Measurements from ENCODE around the gene PTPRD. TPM values are rescaled to one million over a fixed set of nuclear protein-coding genes. Genes with fewer than 3 reads are reported as not detected.

PTPRD gene
- total and polyA plus RNA-seq, 2 experiments from 2014 or later, result 11.5 to 58.0 TPM

DNA sequence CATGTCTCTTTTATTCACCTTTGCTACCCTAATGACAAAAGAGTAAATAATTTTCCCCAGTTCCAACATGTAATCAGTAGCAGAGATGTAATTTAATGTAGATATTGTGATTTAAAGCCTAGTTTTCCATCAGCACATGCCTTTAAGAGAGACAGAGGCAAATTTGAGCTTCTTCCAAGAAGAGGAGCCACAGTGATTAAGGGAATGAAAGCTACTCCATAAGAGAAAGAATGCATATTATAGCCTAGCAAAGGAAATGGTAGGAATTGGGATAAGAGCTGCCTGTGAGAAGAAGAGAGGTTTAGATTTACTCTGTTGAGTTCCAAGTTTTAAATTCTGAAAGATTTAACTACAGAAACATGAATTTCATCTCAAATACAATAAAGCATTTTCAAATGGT is 2222.2 kb downstream of the PTPRD start:
- no peak overlapping the region for H3K4me3 Mint-ChIP-seq
- H3K9me3 Mint-ChIP-seq, result no peaks in the 10 kb centered on the region
- peaks cover 17% of the 10 kb centered on the region for H3K4me1 Mint-ChIP-seq
- H3K27me3 ChIP-seq (ENCODE audit: insufficient read depth), result no peaks in the 10 kb centered on the region
- no peaks in the 10 kb centered on the region for H3K9me2 ChIP-seq (ENCODE audit: insufficient read depth)
- no peaks in the 10 kb centered on the region for H3K27me3 Mint-ChIP-seq (ENCODE audit: insufficient read depth, low read depth, poor library complexity)
- no peaks in the 10 kb centered on the region for H3F3A ChIP-seq (replicated peaks; ENCODE audit: low read depth)
- ATAC-seq (no peak), DNase-seq (ENCODE audit: low spot score) (no peak)
- no peaks in the 10 kb centered on the region for H3K36me3 ChIP-seq (ENCODE audit: insufficient read depth)
- no peaks in the 10 kb centered on the region for H3K36me3 Mint-ChIP-seq (ENCODE audit: low read depth)
- no peak overlapping the region for H2AFZ ChIP-seq
- H3K4me3 ChIP-seq, result no peak overlapping the region
- H3K27ac Mint-ChIP-seq, result no peak overlapping the region
- no peaks in the 10 kb centered on the region for H4K20me1 ChIP-seq (replicated peaks; ENCODE audit: insufficient read depth)
- no peak for TF ChIP-seq ZNF114 (CRISPR knock-in tag; IDR thresholded peaks at IDR 0.05)
- TF ChIP-seq ZNF331 (CRISPR knock-in tag; IDR thresholded peaks at IDR 0.05; ENCODE audit: low read depth), result no peak
- TF ChIP-seq EZH2phosphoT487 (IDR thresholded peaks at IDR 0.05; ENCODE audit: unreplicated experiment), result no peak
- TF ChIP-seq JUNB (IDR thresholded peaks at IDR 0.05; ENCODE audit: unreplicated experiment), result no peak
- TF ChIP-seq CTCF (conservative IDR thresholded peaks at IDR 0.05; ENCODE audit: low read depth in 2 of 2), result no peak
- TF ChIP-seq POLR2AphosphoS5 (IDR thresholded peaks at IDR 0.05; ENCODE audit: low read depth), result no peak
- TF ChIP-seq, protein P1, sequence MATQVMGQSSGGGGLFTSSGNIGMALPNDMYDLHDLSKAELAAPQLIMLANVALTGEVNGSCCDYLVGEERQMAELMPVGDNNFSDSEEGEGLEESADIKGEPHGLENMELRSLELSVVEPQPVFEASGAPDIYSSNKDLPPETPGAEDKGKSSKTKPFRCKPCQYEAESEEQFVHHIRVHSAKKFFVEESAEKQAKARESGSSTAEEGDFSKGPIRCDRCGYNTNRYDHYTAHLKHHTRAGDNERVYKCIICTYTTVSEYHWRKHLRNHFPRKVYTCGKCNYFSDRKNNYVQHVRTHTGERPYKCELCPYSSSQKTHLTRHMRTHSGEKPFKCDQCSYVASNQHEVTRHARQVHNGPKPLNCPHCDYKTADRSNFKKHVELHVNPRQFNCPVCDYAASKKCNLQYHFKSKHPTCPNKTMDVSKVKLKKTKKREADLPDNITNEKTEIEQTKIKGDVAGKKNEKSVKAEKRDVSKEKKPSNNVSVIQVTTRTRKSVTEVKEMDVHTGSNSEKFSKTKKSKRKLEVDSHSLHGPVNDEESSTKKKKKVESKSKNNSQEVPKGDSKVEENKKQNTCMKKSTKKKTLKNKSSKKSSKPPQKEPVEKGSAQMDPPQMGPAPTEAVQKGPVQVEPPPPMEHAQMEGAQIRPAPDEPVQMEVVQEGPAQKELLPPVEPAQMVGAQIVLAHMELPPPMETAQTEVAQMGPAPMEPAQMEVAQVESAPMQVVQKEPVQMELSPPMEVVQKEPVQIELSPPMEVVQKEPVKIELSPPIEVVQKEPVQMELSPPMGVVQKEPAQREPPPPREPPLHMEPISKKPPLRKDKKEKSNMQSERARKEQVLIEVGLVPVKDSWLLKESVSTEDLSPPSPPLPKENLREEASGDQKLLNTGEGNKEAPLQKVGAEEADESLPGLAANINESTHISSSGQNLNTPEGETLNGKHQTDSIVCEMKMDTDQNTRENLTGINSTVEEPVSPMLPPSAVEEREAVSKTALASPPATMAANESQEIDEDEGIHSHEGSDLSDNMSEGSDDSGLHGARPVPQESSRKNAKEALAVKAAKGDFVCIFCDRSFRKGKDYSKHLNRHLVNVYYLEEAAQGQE (IDR thresholded peaks at IDR 0.05; ENCODE audit: unreplicated experiment), result no peak
- no peak for TF ChIP-seq ZNF462 (CRISPR knock-in tag; IDR thresholded peaks at IDR 0.05)
- TF ChIP-seq EZH2 (IDR thresholded peaks at IDR 0.05; ENCODE audit: low read depth, unreplicated experiment), result no peak
- no peak for TF ChIP-seq CREB1 (CRISPR knock-in tag; IDR thresholded peaks at IDR 0.05; ENCODE audit: low read depth)
- no peak for TF ChIP-seq NANOG (IDR thresholded peaks at IDR 0.05; ENCODE audit: borderline replicate concordance)
- TF ChIP-seq STAT1 (IDR thresholded peaks at IDR 0.05; ENCODE audit: unreplicated experiment), result no peak
- TF ChIP-seq, protein P2, sequence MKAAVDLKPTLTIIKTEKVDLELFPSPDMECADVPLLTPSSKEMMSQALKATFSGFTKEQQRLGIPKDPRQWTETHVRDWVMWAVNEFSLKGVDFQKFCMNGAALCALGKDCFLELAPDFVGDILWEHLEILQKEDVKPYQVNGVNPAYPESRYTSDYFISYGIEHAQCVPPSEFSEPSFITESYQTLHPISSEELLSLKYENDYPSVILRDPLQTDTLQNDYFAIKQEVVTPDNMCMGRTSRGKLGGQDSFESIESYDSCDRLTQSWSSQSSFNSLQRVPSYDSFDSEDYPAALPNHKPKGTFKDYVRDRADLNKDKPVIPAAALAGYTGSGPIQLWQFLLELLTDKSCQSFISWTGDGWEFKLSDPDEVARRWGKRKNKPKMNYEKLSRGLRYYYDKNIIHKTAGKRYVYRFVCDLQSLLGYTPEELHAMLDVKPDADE (IDR thresholded peaks at IDR 0.05), result no peak
- peaks cover 16% of the 10 kb centered on the region for H3K4me1 ChIP-seq (ENCODE audit: insufficient read depth)
- no peak overlapping the region for H3K4me2 ChIP-seq
- H3K79me2 ChIP-seq (replicated peaks; ENCODE audit: insufficient read depth), result no peaks in the 10 kb centered on the region
- no peak overlapping the region for H3K27ac ChIP-seq (ENCODE audit: low read depth)
